NCI-H69 (cell line): ENCODE data around the gene HIPK2.
"Not testable (repeated sequence)": the region's sequence is repeated elsewhere in the genome, so short reads cannot be mapped to it uniquely, and the experiment has no call there.

ENCODE experiments used
- DNase-seq: peaks from one replicate; lab custom pipeline; 2025; lab: John Stamatoyannopoulos, UW

HIPK2 gene

DNA sequence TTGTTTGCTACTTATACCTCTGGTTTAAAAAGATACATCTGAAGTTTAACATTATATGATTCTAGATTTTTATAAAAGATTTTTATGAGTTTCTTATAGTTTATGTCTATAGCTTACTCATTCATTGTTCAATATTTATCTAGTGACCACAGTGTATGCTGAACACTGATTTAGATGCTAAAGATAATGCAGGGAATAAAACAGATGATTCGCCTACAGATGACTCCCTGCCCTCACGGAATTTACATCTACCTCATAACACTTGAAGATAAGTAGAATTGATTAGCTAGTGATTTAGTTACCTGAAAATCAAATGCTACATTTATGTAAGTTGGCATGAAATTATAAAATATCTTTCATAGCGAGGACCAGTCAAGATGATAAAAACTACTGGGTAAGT is 105.8 kb downstream of the HIPK2 start:
- DNase-seq = no peak

DNA sequence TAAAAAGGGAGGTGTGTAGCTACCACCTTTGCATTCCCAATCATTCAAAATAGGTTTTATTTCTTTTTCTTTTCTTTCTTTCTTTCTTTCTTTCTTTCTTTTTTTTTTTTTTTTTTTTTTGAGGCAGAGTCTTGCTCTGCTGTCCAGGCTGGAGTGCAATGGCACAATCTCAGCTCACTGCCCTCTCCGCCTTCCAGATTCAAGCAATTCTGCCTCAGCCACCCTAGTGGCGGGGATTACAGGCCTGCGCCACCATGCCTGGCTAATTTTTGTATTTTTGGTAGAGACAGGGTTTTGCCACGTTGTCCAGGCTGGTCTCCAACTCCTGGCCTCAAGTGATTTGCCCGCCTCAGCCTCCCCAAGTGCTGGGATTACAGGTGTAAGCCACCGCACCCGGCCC is 107.1 kb downstream of the HIPK2 start:
- DNase-seq = not testable (repeated sequence)

DNA sequence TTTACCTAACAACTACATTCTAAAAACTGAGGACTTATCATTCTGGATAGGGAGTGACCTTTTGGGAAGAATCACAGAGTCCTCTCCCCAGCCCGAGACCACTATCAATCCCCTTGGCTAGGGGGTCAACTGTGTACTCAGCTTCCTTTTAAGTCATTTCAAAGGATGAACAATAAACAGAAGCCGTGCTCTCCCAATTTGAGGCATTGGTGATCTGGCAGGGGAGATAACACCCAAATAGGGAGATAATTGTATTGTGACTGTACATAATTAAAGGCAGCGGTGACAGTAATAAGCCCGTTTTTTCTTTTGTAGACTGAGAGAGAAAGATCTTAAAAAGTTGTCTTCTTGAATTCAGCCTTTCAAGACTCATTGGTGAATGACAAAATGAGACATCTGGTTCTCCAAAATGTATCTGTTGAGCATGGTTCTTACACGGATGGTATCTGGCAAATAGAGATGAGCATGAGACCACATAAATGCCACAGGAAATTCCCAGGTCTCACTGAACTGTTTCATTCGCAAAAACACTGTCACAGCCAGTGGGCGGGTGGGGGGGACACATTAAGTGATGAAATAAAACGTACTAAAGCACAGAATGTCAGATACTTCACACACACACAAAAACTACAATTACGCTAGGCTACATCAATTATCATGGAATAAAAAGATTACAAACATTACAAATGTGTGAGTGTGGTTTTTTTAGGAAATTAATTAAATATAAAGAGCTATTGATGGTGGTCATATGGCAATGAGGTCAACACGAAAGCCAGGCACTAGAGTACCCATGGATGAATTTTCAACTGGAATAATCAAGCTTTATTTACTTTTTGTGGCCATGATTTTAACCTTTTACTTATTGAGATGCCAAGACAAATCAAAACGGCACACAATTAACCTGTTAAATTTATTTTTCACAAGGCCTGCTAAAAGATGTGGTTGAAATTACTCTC is 108.4 kb downstream of the HIPK2 start:
- no peak for DNase-seq

DNA sequence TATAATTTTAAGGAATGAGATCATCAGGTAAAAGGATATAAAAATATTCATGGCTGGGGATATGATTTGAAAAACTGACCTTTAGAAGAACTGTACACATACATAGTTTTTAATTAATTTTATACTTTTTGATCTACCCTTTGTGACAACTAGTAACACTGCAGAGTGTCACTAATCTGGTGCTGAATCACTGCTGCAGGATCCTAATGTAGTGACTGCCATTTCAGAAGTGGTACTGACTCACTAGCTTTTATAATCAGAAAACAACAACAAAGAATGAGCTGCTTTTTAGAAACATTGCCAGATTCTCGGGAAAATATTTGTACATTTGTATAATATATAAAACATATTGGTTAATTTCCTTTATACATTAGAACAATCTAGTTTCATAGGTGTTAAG is 110.4 kb downstream of the HIPK2 start:
- no peak for DNase-seq

DNA sequence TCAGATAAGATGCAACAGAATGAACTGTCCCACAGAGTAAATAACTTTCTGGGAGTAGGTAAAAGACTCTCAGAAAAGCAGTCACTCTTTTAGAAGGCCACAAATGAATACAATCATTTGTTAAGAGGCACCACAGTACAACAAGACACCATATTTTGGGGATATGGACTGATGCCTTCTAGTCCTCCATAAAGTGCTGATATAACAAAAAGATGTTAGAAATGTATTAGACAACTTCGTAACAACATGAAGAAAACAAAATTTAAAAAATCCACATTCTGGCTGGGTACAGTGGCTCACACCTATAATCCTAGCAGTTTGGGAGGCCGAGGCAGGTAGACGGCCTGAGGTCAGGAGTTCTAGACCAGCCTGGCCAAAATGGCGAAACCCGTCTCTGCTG is 111.3 kb downstream of the HIPK2 start:
- DNase-seq = no peak

DNA sequence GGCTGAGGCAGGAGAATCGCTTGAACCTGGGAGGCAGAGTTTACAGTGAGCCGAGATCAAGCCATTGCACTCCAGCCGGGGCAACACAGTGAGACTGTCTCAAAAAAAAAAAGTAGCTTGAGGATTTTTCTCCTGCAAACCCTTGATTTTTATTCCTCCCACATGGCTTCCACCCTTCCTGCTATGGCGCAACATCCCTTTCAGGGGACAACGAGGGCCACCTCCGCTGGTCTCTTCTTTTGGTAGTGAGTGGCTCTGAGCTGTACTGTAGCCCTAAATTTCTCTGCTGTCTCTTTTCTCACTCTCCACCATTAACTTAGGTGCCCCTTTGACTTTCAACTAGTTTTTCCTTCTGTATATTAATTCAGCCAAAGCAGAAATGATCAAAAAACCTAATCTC is 113.4 kb downstream of the HIPK2 start:
- DNase-seq = no peak

DNA sequence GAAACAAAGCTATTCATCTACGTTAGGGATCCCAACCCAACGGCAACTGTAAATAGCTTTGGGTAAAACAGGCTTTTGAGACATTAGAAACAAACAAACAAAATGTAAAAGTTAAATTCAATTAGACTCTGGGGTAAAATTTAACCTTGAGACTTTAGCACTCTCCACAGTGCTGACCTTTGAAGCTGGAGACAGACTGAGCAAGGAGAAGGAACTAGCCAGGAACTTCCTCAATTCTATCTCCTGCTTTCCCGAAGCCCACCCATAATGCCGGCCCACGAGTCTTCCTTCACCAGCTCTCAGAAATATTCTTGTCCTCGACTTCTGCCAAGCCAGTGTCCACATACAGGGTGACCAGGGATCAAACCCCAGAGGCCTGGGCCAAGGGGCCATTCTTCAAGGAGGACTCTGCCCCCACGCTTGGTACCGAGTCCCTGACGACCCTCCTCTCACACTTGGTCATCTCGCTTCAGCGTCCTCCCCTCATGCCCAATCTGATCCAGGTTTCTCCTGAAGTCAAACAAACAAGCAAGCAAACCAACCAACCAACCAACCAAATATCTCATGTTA is 114.1 kb downstream of the HIPK2 start:
- no peak for DNase-seq

DNA sequence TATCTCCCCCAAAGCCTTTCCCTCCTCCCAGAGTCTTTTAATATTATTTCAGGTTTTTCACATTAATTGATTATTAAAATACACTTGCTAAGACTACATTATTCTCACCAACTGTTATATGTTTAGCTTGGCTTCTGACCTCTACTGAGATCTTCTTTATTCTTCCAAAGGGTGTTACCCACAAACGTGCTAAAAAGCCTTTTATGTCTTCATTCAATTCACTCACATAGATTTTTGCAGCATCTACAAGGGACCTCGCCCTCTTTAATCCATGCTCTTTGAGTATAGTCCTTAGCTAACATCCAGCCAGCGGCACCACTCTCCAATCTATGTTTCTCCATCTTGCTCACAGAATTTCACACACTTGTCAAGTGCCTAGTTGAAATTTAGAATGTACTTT is 115.9 kb downstream of the HIPK2 start:
- DNase-seq = no peak

DNA sequence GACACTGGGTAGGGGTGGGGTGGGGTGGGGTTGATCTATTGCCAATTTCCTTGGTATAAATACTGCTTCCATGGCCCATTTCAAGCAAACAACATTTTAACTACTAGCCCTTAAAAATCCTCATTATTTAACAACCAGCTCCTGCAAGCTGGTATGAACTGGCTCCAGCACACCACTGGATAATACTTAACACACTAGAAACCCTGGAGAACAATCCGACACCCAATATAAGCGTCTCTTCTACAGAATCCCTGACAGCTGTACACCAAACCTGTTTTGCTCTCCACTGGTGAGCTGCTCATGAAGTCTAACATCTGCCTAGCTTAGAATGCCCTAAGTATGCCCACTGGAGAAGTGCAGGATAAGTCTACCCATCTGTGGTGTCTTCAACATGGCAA is 116.8 kb downstream of the HIPK2 start:
- DNase-seq = peak; percentile 69

DNA sequence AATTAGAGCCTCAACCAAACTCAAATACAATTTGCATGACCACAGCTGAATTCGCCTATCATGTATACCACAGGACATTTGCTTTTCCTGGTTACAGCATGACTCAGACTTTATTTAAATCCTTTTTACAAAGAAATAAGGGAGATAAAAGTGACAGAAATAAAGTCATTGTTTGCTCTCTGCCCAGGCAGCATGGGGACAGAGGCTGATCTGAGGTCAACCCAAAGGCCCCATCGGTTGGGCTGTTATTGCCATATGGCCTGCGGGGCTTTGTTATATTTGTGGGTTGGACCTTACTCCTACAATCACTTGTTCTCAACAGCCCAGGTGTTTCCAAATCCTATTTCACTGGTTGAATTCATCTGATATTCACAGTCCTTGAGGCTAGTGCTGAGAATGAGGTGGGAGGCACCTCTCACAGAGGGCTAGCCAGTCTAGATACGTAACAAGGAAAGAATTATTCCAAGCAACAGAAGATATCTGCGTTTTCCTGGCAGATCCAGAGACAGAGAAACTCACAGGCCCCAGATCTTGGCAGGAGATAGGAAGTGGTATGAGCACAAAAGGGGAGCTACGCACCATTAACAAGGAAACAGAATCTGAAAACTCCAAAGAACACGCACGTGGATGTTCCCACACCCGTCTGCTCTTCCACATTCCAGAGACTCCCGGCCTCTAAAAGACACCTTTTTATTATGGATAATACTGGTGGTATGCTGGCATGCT is 117.3 kb downstream of the HIPK2 start:
- peak; percentile 87 for DNase-seq

DNA sequence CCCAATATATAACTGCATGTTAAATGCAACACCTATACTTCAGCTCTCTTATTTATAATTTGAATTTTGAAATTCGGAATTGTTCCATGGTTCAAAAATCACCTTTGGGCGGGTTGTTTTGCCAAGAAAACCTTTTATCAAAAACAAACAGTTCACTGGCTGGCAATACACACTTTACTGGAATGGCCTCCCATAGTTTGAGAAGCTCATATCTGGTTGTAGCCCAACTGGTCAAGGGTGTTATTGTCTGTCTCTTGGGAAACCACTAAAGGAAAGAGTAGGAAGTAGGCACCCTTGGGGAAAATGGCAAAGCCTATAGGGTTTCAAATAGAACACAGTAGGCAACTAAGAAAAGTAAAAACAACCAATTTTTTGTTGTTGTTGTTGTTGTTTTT is 117.9 kb downstream of the HIPK2 start:
- peak; percentile 63 for DNase-seq

DNA sequence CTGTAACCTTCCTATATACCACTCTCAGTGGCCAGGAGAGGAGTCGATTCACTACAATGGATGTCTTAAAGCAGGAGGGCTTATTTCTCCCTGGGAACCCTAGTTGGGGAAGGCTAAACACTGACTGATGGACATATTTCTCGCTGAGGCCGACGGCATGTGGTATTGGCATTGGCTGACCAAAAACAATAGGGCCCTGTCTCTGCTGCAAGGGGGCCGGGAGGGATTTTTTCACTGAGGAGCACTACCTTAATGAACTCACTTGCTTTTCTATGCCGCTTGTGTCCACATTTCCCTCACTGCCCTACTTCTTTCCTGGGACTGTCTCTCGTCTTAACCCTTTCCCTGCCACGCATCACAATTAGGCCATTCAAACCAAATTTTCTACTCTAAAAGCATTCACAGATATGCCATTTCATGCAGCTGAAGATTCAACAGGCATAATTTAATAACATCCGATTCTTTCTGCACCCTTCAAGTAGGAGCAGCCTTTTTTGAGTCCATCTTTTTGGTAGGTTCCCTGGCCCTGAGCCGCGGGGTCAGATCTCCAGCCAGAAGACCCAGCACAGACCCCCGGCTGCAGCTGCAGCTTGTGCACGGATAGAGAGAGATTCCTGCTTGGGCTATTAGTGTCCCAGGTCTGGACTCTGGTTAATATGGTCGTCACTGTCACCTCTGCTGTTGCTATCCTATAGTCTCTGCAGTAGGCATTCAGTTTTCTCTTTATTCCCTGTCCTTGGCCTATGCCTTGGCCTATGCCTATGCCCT is 118.7 kb downstream of the HIPK2 start:
- DNase-seq = peak; percentile 81

DNA sequence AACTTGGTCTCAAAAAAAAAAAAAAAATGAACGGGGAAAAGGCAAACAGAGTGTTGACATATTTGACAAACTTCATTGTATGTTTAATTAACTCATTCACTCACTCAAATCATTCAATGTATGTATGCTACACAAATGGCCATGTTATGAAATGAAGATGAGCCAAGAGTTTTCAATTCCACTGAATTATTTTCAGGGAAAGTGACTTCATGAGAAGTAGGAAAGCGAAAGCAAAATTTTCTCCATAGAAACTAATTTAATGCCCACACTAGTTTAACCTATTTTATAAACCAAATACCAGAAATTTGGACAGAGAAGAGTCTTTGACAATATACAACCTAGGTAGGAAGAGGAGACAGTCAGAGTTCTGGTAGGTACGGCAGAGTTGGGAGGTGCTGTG is 119.5 kb downstream of the HIPK2 start:
- no peak for DNase-seq

DNA sequence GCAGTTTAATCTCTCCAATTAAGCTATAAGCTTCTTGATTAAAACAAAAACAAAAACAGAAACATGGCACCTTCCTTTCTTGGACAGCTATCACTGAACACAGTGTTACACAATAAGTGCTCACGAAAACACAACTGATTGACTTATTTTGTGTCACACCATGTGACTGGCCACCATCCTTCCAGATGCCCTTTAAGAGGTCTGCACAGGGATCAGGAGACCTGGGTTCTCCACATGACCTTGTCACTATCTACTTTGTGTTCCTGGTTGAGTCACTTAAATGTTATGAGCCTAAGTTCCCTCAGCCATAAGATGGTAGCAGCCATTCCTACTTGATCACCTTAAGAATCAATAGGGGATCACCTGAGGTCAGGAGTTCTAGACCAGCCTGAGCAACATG is 120.1 kb downstream of the HIPK2 start:
- DNase-seq = no peak

DNA sequence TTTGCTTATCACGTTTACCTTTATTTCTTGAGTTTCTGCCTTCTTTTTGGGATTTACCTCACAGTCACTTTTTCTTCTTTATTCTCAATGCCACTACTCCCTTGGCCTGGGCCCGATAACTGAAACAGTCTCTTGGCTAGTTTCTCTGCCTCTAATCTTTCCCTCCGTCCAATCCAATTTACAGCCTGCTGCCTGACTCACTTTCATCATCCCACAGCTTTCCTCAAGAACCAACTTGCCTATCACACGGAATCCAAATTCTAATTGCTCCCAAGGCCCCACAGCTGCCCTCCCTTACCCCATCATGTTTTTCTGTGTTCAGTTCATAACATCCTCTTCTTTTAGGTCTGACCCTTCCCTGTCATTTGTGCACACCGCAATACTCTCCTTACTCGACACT is 121.4 kb downstream of the HIPK2 start:
- no peak for DNase-seq

DNA sequence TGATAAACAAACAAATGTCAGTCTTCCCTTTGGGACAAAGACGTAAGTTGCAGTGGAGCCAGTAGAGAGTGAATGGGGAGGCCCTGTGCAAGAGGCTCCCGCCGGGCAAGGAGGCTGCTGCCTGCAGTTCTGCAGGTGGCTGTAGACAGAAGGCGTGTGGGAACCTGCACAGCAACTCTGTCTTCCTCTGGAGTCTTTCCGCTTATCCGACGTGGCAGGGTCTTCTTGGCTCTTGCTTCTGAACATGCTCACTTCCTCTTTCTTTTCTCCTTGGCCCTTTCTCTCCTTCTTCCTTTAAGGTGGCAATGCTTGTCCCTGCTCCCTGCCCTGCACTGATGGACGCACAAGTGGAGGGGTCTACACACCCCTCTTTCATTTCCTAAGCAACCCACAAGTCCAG is 122.5 kb downstream of the HIPK2 start:
- DNase-seq = no peak

DNA sequence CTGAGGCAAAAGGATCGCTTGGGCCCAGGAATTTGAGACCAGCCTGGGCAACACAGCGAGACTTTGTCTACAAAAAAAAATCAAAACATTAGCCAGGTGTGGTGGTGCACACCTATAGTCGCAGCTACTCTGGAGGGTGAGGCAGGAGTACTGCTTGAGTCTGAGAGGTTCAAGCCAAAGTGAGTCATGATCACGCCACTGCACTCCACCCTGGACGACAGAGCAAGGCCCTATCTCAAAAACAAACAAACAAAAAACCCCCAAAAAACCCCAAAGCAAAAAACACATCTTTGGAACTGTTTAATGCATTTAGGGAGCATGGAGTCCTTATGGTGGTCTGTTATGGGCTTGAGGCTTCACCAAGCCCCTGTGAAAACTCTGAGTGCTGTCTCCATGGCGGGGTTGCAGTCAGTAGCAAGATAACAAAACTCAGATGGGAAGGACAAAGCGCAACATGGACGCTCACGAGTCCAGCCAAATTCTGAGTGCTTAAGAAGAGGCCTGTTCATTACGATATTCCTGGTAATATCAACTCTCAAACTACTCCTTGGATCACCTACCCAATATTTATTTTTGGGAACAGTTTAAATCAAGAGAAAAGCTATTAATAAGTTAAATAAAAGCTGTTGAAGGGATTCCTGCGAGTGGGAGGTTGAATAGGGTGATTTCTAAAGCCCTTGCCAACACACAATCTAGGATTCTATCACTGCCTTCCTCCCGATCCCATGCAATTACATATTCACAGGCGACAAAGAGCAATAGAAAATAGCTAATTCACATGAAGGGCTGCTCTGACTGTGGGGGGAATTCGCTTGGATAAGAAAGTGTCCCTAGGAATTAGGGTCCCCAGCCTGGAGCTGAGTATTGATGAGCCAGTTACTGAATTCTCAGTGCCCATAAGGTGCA is 123.3 kb downstream of the HIPK2 start:
- DNase-seq = no peak

DNA sequence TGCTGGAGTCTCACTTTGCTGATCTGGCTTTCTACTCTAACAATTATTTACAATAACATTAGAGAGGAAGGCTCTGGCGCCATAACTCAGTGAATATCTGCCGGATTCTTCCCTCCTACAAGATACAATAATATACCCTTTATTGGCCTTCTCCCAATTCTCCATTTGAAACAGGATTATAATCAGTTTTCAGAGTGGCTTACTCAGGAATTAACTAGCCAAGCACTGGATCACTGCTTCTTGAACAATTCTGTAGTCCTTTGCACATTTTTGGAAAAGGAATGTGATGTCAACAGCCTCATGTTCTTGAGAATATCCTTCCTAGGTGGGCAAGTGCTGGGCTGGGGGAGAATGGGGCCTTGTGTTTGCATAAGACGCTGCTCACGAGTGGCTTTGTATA is 125.9 kb downstream of the HIPK2 start:
- peak; percentile 22 for DNase-seq

DNA sequence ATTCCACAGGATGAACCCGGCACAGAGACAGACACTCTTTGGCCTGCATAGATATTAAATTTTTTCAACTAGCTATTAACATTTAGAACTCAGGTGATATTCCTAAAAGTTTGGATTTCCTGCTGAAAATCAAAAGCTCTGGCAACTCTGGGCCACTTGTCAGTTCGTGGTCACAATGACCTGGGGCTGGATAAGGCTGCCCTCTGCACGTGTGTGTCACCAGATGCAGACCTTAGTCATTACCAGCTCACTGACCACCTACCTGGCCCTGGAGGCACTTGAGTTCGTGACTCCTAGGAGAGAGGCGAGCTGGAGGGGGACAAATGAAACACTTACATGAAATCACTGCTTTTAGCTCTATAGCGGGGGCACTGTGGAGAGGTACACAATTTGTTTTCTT is 126.5 kb downstream of the HIPK2 start:
- DNase-seq = no peak

DNA sequence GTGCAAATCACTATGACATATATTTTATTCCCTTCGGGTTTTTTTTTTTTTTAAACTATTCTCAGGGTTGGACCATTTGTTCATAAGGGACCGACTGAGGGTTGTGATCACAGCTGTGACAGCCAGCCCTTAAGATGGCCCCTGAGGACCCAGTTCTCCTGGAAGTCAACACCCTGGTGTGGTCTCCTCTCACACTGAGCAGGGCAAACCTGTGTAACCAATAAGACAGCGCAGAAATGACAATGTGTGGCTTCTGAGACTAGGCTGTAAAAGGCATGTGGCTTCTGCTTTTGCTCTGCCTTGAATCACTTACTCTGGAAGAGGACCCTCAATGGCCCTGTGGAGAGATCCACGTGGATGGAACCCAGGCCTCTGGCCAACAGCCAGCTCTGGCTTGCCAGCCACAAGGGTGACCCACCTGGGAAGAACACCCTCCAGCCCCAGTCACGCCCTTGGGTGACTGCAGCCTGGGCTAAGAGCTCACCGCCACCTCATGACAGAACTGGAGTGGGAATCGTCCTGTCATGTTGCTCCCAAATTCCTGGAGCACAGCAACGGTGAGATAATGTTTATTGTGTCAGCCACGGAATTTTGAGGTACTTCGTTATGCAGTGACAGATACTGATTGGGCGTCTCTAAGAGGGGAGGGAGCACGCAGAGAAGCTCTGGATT is 127.2 kb downstream of the HIPK2 start:
- no peak for DNase-seq
